ENCODE results near the gene DDX43.
"Not testable (repeated sequence)": the region's sequence is repeated elsewhere in the genome, so short reads cannot be mapped to it uniquely, and the experiment has no call there.

Gene DDX43

GRCh38 chr6:73394577-73395354 is at the start of gene DDX43:
Gene DDX43, plus strand, starts transcription at chr6:73394828. Its CDS starts 78 bp downstream, at chr6:73394906.
- DNase-seq (ENCODE audit: low read depth) = no peak

DNA sequence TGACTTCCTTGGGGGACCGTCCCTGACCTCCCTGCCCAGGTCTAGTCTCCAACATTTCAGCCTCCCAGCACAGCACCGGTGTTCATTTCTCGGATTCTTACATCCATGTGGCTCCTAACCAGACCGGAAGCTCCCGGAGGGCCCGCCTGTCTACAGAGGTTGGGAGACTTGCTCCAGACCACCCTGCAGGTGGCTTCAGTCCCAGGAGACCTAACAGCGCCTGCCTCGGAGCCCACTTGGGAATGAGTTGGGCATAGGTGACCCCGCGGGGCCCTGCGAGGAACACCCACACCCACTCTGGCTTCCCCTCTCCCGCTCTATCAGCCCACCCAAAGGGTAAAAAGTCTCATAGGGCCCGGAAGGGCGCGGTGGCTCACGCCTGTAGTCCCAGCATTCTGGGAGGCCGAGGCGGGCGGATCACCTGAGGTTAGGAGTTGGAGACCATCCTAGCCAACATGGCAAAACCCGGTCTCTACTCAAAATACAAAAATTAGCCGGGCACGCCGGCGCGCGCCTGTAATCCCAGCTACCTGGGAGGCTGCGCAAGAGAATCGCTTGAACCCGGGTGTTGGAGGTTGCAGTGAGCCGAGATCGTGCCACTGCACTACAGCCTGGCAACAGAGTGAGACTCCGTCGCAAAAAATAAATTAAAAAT is 46.0 kb upstream of the DDX43 start:
- no peak for DNase-seq (ENCODE audit: low read depth)

- no peak for DNase-seq (ENCODE audit: low read depth)
Observed at GRCh38 chr6:73349311-73349710, 45.3 kb upstream of the DDX43 start.

GRCh38 chr6:73353636-73354593 is 40.7 kb upstream of the DDX43 start, which contains the start of gene DPPA5:
Gene DPPA5, minus strand, starts transcription at chr6:73354276. Its CDS starts 51 bp downstream, at chr6:73354225.
- DNase-seq (ENCODE audit: low read depth) = no peak

GRCh38 chr6:73362358-73362757 is 32.3 kb upstream of the DDX43 start, which contains the start of gene KHDC3L:
Gene KHDC3L, plus strand, starts transcription at chr6:73362658. Its CDS starts 72 bp downstream, at chr6:73362730.
- no peak for DNase-seq (ENCODE audit: low read depth)

DNA sequence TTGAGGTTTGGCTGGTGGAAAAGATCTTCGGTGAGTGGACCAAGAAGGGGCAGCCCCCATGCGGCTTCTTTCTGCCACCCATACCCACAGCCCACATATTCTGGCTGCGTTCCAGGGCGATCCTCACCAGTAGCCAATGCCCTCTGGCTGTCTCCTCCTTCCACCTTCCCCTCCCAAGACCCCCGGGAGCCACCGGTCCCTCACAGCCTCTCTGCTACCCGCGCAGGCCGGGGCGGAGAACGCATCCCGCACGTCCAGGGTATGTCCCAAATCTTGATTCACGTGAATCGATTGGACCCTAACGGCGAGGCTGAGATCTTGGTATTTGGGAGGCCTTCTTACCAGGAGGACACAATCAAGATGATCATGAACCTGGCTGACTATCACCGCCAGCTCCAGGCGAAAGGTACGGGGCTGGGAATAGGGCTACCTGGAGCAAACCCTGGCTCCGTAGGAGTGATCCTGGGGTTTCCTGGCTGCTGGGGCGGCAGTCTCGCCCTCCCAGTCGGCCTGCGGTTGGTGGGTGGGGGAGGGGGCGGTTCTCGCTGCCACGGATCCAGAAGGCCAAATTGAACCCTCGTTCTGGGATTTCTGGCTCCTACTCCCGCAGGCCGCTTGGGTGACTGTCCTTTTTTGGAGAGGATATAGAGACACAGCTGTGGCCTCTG is 31.6 kb upstream of the DDX43 start:
- DNase-seq (ENCODE audit: low read depth) = no peak

DNA sequence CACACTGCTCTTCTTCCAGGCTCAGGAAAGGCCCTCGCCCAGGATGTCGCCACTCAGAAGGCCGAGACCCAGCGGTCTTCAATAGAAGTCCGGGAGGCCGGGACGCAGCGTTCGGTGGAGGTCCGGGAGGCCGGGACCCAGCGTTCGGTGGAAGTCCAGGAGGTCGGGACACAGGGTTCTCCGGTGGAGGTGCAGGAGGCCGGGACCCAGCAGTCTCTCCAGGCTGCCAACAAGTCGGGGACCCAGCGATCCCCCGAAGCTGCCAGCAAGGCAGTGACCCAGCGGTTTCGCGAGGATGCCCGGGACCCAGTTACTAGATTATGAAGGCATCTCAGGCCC is 31.1 kb upstream of the DDX43 start:
- no peak for DNase-seq (ENCODE audit: low read depth)

DNA sequence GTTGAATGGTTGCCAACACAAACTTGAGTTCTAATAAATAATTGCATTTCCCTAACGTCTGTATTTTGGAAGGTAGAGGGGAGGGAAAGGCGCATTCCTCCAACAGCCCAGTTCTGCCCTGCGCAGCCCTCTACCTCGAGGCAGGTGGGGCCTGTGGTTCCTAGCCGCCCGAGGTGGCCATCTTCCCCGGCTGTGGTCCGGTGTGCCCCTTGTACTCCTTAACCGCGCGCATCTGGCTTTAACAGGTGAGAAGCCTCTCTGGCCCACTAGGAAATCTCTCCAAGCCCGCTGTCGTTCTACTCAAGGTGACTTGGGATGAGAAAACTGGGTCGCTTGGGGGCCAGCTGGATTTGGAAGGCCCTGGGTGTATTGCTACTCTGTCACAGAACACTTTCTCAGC is 30.5 kb upstream of the DDX43 start:
- DNase-seq (ENCODE audit: low read depth) = no peak

GRCh38 chr6:73364549-73364948 is 30.1 kb upstream of the DDX43 start:
- no peak for DNase-seq (ENCODE audit: low read depth)

DNA sequence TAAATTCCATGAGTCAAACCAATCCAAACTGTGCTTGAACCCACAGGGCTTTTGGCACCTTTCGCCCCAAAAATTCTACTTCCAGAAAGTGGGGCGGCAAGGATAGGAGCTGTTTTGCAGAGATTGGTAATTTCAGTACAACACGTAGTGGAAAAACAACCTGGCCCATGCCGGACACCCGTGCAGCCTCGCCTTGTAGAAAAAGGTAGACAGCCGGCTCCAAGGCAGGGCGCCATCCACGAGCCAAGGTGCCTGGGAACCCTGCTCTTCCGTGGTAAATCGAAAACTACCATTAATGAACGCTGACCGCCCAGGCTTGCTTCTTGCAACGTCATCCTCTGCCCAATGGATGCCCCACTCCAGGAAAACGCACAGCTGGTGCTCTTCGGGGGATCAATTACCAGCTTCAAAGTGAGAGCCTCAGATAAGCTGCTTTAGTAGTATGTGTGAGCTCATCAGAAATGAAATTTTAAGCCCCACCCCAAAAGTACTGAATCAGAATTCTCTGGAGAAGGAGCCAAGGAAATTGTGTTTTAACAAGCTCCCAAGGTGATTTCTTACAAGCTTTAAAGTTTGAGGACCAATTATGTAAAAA is 26.8 kb upstream of the DDX43 start:
- no peak for DNase-seq (ENCODE audit: low read depth)

- DNase-seq (ENCODE audit: low read depth) = no peak
Observed at GRCh38 chr6:73368675-73369074, 26.0 kb upstream of the DDX43 start.

DNA sequence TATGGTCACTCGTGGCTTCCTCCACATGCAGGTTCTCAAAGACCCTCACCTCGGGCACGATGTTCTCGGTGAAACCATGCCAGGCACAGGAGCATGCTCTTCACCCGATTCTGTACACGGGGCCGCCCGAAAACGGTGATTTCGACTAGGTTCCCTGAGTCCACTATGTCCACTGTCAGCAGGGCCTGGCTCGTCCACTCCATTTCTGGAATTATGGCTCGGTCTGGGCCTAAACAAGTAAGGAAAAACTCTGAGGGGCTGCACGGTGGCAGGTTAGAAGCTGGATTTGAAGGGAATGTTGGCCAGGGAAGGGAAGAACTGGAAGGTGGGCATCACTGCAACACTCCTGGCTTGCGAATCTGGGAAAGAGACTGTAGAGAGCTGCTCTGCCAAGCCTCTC is 25.5 kb upstream of the DDX43 start:
- no peak for DNase-seq (ENCODE audit: low read depth)

DNA sequence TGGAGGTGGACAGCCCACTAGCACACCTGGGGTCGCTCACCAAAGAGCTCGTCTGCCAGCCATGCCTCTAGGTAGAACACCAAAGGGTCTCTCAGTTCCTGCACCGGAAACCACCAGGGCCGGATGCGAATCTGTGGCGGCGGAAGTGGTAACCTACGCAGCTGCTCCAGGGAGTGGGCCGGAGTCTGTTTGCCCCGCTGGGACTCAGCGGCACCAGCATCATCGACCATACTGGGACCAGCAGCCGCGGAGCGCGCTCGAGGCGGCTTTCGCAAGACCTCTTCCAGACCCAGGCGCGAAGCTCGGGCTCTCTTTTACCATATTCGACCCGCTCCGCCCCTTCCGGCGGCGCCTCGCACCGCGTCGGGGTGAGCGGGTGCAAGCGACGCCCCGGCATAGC is 25.1 kb upstream of the DDX43 start, which contains the start of gene OOEP:
Gene OOEP (minus strand): TSS at position 335 of the 400 bp plus-strand sequence. CDS start 105 bp downstream, at position 230.
- no peak for DNase-seq (ENCODE audit: low read depth)

GRCh38 chr6:73371984-73372383 is 22.6 kb upstream of the DDX43 start:
- DNase-seq (ENCODE audit: low read depth) = no peak

- DNase-seq (ENCODE audit: low read depth) = no peak
Observed at GRCh38 chr6:73372516-73372915, 22.1 kb upstream of the DDX43 start.

GRCh38 chr6:73375216-73375615 is 19.4 kb upstream of the DDX43 start:
- no peak for DNase-seq (ENCODE audit: low read depth)

DNA sequence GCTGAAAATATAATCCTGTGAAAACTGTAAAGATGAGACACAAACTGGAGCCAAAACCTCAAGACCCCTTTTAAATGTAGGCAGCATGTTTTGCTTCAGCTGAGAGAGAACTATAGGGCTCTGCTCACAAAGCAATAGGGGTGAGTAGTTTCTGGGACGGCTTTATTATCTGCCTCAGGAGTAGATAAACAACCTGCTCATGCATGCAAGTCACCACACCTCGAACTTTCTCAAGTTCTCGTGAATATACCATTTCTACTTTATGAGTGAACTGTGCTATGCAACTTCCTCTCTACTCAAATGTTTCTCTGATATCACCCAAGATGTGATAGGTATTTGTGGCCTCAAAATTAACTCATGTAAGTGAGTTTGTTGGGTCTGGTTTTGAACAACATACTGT is 17.4 kb upstream of the DDX43 start:
- DNase-seq (ENCODE audit: low read depth) = no peak

DNA sequence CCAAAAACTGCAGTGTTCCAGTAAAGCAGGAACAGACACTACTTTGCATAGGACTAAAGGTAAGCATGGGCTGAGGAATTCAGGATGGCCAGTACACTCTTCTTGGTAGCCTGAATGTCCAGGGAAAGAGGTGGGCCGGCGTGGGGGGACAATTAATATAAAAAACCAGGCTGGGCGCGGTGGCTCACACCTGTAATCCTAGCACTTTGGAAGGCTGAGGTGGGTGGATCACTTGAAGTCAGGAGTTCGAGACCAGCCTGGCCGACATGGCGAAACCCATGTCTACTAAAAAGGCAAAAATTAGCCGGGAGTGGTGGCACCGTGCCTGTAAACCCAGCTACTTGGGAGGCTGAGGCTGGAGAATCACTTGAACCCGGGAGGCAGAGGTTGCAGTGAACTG is 13.1 kb upstream of the DDX43 start:
- DNase-seq (ENCODE audit: low read depth) = not testable (repeated sequence)

- DNase-seq (ENCODE audit: low read depth) = no peak
Observed at GRCh38 chr6:73382462-73383113, 12.0 kb upstream of the DDX43 start.

- DNase-seq (ENCODE audit: low read depth) = no peak
Observed at GRCh38 chr6:73388433-73388799, 6.2 kb upstream of the DDX43 start.

Measured in stimulated activated CD8-positive, alpha-beta memory T cell treated with anti-CD3 and anti-CD28 coated beads, Interleukin-4, amount 100 ng/mL, for 24 hours (primary cell).